Mesothelial cell of epicardium (in vitro differentiated cells): ENCODE results near the gene ZNF497. TPM values are rescaled to one million over a fixed set of nuclear protein-coding genes. Genes with fewer than 3 reads are reported as not detected.

ENCODE experiments used
- DNase-seq, 2 experiments: peaks; one replicate each; pipeline ENCODE4 v3.0.0; 2021; ENCODE audit warnings: low spot score in 2 of 2; ENCODE audit not compliant: unreplicated experiment in 2 of 2
- H3K27ac Mint-ChIP-seq: 2 replicates; pipeline ENCODE4 v1.8.0; 2021; ENCODE audit warnings: mixed read lengths
- H3K27me3 Mint-ChIP-seq: 2 replicates; pipeline ENCODE4 v1.8.0; 2021; ENCODE audit warnings: low read depth, mixed read lengths
- H3K36me3 Mint-ChIP-seq: 2 replicates; pipeline ENCODE4 v1.8.0; 2021; ENCODE audit warnings: mixed read lengths
- H3K4me1 Mint-ChIP-seq: 2 replicates; pipeline ENCODE4 v1.8.0; 2021; ENCODE audit warnings: mixed read lengths
- H3K4me3 Mint-ChIP-seq: 2 replicates; pipeline ENCODE4 v1.8.0; 2021; ENCODE audit warnings: mild to moderate bottlenecking, moderate library complexity, mixed read lengths
- H3K9me3 Mint-ChIP-seq: 2 replicates; pipeline ENCODE4 v1.8.0; 2021; ENCODE audit warnings: mixed read lengths
- CTCF ChIP-seq: fragments of 200-600 bp; sonication (generic); IDR thresholded peaks from one replicate; pipeline ENCODE4 v1.5.0; 2021; ENCODE audit warnings: antibody characterized with exemption; ENCODE audit not compliant: unreplicated experiment
- total RNA-seq: library from RNA; stranded (reverse); gene quantifications from 3 replicates; pipeline ENCODE4 v1.2.1, GENCODE V29; 2021

Gene ZNF497
- total RNA-seq, 1 donor from 2014 or later = 7.6 TPM

- Mint-ChIP-seq H3K27ac (peak overlapping the region; percentile 98), H3K36me3 (peaks cover 14% of the 10 kb centered on the region)
- no peak for DNase-seq
Measured at GRCh38 chr19:58388175-58388526, 25.6 kb upstream of the ZNF497 start.

GRCh38 chr19:58387338-58388174, 25.0 kb upstream of the ZNF497 start:
- Mint-ChIP-seq H3K4me1 (peaks cover 24% of the 10 kb centered on the region), H3K27ac (peak overlapping the region; percentile 98), H3K4me3 (peak overlapping the region; percentile 96), H3K9me3 (no peaks in the 10 kb centered on the region), H3K27me3 (no peaks in the 10 kb centered on the region), H3K36me3 (peaks cover 14% of the 10 kb centered on the region)
- no peak for TF ChIP-seq CTCF
- no peak for DNase-seq

More at GRCh38 chr19:58388175-58388526, 25.6 kb upstream of the ZNF497 start:
- H3K9me3 Mint-ChIP-seq = no peaks in the 10 kb centered on the region
- no peak for TF ChIP-seq CTCF
- H3K4me3 Mint-ChIP-seq = peak overlapping the region; percentile 96
- no peaks in the 10 kb centered on the region for H3K27me3 Mint-ChIP-seq
- H3K4me1 Mint-ChIP-seq = peaks cover 24% of the 10 kb centered on the region

- DNase-seq = peak; percentile 82 to 91
- H3K4me1 Mint-ChIP-seq = peaks cover 24% of the 10 kb centered on the region
- H3K9me3 Mint-ChIP-seq = no peaks in the 10 kb centered on the region
- H3K27ac Mint-ChIP-seq = peak within 1 kb of the TSS; percentile 98
- peaks cover 14% of the 10 kb centered on the region for H3K36me3 Mint-ChIP-seq
- no peaks in the 10 kb centered on the region for H3K27me3 Mint-ChIP-seq
- peak within 1 kb of the TSS; percentile 96 for H3K4me3 Mint-ChIP-seq
- no peak for TF ChIP-seq CTCF
Measured at GRCh38 chr19:58386576-58387337, 24.2 kb upstream of the ZNF497 start, which contains the start of gene RPS5. RPS5 (plus strand) TSS chr19:58387269; CDS start chr19:58388138, 869 bp downstream.

GRCh38 chr19:58385891-58386575, 23.5 kb upstream of the ZNF497 start:
- H3K27ac Mint-ChIP-seq = peak overlapping the region; percentile 98
- peaks cover 28% of the 10 kb centered on the region for H3K4me1 Mint-ChIP-seq
- H3K9me3 Mint-ChIP-seq = no peaks in the 10 kb centered on the region
- peaks cover 14% of the 10 kb centered on the region for H3K36me3 Mint-ChIP-seq
- no peaks in the 10 kb centered on the region for H3K27me3 Mint-ChIP-seq
- TF ChIP-seq CTCF = no peak
- peak overlapping the region; percentile 96 for H3K4me3 Mint-ChIP-seq
- no peak for DNase-seq

GRCh38 chr19:58385313-58385890, 22.9 kb upstream of the ZNF497 start:
- Mint-ChIP-seq H3K4me1 (peaks cover 28% of the 10 kb centered on the region), H3K36me3 (peaks cover 9% of the 10 kb centered on the region), H3K27ac (peak overlapping the region; percentile 98), H3K4me3 (peak overlapping the region; percentile 96), H3K9me3 (no peaks in the 10 kb centered on the region), H3K27me3 (no peaks in the 10 kb centered on the region)
- no peak for TF ChIP-seq CTCF
- no peak for DNase-seq
